ENCODE results near the gene HHIPL1. TPM values are rescaled to one million over a fixed set of nuclear protein-coding genes. Genes with fewer than 3 reads are reported as not detected.

Gene HHIPL1
- total and polyA plus RNA-seq, 8 donors = 2.2 to 3.1 (median 2.6) TPM

DNA sequence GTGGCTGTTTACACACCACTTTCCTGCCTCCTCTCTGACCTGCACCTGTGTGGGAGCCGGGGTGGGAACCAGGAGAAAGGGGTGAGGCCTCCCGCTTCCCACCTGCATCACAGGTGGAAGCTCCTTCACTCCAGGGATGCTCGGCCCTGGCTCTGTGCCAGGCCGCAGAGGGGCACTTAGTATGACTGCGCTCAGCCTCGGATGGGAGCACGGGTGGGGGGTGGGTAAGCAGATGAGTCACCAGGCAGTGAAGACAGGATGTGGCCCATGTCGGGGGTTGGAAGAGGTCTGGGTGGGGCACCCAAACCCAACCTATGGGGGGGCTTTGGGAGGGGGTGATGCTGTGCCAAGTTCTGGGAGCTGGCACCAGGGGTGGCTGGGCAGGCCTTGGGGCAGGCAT lies 31.7 kb downstream of the HHIPL1 start:
- H3K36me3 ChIP-seq = no peaks in the 10 kb centered on the region
- intact Hi-C loops (cut with DNase I) = no loop called here
- peaks cover 0 to 20% of the 10 kb centered on the region in 2 donors for H3K9me3 ChIP-seq
- ATAC-seq (no peak), DNase-seq (peak in 1 of 4 donors; percentile 27)
- TF ChIP-seq, protein P1, sequence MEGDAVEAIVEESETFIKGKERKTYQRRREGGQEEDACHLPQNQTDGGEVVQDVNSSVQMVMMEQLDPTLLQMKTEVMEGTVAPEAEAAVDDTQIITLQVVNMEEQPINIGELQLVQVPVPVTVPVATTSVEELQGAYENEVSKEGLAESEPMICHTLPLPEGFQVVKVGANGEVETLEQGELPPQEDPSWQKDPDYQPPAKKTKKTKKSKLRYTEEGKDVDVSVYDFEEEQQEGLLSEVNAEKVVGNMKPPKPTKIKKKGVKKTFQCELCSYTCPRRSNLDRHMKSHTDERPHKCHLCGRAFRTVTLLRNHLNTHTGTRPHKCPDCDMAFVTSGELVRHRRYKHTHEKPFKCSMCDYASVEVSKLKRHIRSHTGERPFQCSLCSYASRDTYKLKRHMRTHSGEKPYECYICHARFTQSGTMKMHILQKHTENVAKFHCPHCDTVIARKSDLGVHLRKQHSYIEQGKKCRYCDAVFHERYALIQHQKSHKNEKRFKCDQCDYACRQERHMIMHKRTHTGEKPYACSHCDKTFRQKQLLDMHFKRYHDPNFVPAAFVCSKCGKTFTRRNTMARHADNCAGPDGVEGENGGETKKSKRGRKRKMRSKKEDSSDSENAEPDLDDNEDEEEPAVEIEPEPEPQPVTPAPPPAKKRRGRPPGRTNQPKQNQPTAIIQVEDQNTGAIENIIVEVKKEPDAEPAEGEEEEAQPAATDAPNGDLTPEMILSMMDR (IDR thresholded peaks at IDR 0.05) = no peak
- H3K4me3 ChIP-seq = no peak overlapping the region
- peaks cover 0 to 39% of the 10 kb centered on the region in 2 donors for H3K27me3 ChIP-seq
- H3K4me1 ChIP-seq = no peaks in the 10 kb centered on the region
- H3K27ac ChIP-seq = no peak overlapping the region

DNA sequence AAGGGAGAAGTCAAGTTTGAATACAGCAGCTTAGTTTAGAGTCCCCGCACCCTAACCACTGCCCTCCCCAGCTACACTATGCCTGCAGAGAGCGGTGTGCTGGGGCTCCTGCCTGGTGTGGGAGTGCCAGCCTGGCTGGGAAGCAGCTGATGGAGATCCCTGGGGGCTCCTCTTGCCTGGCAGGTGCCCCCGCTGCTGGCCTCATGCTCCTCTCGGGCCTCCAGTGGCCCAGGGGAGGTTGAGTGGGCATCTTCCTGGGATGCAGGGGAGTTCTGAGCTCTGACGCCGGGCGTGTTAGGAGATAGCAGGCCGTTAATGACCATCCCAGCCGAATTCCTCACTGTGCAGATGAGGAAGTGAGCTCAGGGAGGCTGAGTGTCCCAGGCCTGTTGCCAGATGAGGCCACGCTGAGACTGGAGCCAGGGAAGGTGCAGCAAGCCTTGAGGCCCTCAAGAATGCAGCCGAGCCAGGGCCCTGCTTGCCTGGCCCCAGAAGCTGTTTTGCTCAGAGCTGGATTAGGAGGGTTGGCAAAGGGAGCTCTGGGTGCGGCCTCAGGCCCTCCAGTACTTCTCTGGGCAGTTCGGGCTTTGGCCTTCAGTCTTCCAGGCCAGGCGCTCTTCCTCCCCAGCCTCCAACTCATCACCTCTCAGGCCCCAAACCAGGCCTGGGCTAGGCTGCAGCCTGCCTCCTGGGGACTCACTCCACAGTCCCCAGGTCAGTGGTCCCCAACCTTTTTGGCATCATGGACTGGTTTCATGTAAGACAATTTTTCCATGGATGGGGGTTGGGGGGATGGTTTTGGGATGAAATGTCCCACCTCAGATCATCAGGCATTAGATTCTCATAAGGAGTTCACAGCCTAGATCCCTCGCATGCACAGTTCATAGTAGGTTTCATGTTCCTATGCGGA lies 32.6 kb downstream of the HHIPL1 start:
- DNase-seq (peak in 1 of 4 donors; percentile 60), ATAC-seq (peak; percentile 78)
- intact Hi-C loops (cut with DNase I) = no loop called here
- TF ChIP-seq, protein P1 (IDR thresholded peaks at IDR 0.05) = no peak
- H3K27ac ChIP-seq = no peak overlapping the region
- H3K4me3 ChIP-seq = no peak overlapping the region
- peaks cover 0 to 39% of the 10 kb centered on the region in 2 donors for H3K27me3 ChIP-seq
- H3K4me1 ChIP-seq = no peaks in the 10 kb centered on the region
- no peaks in the 10 kb centered on the region for H3K36me3 ChIP-seq
- H3K9me3 ChIP-seq = peaks cover 0 to 20% of the 10 kb centered on the region in 2 donors

DNA sequence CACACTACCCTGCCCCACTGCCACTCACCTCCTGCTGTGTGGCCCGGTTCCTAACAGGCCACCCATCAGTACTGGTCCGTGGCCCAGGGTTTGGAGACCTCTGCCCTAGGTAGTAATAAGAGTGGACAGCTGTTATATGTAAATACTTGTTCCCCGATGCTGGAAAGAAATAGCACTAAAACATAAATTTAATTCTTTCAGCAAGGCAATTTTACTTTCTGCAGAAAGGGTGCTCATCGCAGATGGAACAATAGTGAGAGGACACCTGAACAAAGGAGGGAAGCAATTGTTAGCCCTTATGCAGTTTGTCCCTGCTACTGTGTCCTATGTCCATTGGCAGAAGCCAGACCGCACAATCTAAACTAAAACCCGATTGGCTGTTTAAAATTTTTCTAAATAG lies 33.3 kb downstream of the HHIPL1 start:
- Histone ChIP-seq H3K4me1 (peaks cover 5 to 6% of the 10 kb centered on the region in 2 donors), H3K27ac (no peak overlapping the region), H3K27me3 (peaks cover 0 to 39% of the 10 kb centered on the region in 2 donors), H3K9me3 (peaks cover 0 to 20% of the 10 kb centered on the region in 2 donors), H3K36me3 (no peaks in the 10 kb centered on the region), H3K4me3 (no peak overlapping the region)
- TF ChIP-seq, protein P1 (IDR thresholded peaks at IDR 0.05) = no peak
- ATAC-seq (no peak), DNase-seq (no peak)
- intact Hi-C loops (cut with DNase I) = no loop called here

DNA sequence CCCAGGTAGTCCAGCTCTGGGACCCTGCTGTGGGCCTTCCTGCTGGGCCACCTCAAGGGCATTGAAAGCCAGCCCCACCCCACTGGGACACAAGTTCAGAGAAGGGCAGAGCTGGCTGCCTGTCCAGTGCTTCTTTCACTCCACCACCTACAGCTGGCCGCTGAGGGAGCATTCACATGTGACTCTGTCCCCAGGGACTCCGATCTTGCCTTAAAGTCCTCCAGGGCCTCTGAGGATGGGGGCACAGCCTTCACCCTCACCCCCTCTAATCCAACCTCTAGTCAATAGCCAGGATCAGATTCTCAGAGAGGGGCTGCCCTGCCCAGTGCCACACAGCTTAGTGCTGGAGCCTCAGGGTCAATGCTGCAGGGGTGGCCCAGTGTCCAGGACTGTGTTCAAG lies 34.2 kb downstream of the HHIPL1 start:
- DNase-seq (no peak), ATAC-seq (no peak)
- TF ChIP-seq, protein P1 (IDR thresholded peaks at IDR 0.05) = no peak
- Histone ChIP-seq H3K4me1 (peaks cover 7 to 11% of the 10 kb centered on the region in 2 donors), H3K9me3 (peaks cover 0 to 20% of the 10 kb centered on the region in 2 donors), H3K4me3 (no peak overlapping the region), H3K27ac (no peak overlapping the region), H3K27me3 (peaks cover 0 to 39% of the 10 kb centered on the region in 2 donors), H3K36me3 (no peaks in the 10 kb centered on the region)
- intact Hi-C loops (cut with DNase I) = no loop called here

DNA sequence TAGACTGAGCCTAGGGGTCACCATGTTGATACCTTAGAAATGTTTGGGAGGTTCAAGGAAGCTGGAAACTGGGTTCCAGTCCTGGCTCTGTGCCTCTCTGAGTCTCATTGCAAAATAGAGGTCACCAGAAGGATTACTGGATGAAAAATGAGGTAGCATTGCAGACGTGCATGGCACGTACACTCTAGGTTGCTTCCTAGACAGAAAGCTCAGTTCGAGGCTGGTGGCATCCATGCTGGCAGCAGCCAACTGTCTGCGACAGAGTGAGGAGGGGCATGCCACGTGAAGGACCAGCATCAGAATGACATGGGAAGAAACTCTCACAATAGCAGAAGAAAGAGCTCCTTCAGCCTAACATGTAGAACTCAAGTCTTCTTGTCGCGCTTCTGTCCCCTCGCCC lies 34.6 kb downstream of the HHIPL1 start:
- DNase-seq = no peak
- peaks cover 7 to 14% of the 10 kb centered on the region in 2 donors for H3K4me1 ChIP-seq
- ATAC-seq = no peak
- H3K4me3 ChIP-seq = no peak overlapping the region
- H3K27me3 ChIP-seq = peaks cover 0 to 38% of the 10 kb centered on the region in 2 donors
- TF ChIP-seq, protein P1 (IDR thresholded peaks at IDR 0.05) = no peak
- H3K36me3 ChIP-seq = no peaks in the 10 kb centered on the region
- no peak overlapping the region for H3K27ac ChIP-seq
- intact Hi-C loops (cut with DNase I) = no loop called here
- peaks cover 0 to 20% of the 10 kb centered on the region in 2 donors for H3K9me3 ChIP-seq

Measured in left lung (tissue), 10 donors.